GM21381 (cell line): Measurements from ENCODE around the gene CLEC4C.

Experiments
- ATAC-seq: cut with Tn5 transposase; IDR thresholded peaks from one replicate; pipeline ENCODE4 v1.9.1; 2021; ENCODE audit warnings: mild to moderate bottlenecking, moderate library complexity; ENCODE audit not compliant: unreplicated experiment

The CLEC4C gene

DNA sequence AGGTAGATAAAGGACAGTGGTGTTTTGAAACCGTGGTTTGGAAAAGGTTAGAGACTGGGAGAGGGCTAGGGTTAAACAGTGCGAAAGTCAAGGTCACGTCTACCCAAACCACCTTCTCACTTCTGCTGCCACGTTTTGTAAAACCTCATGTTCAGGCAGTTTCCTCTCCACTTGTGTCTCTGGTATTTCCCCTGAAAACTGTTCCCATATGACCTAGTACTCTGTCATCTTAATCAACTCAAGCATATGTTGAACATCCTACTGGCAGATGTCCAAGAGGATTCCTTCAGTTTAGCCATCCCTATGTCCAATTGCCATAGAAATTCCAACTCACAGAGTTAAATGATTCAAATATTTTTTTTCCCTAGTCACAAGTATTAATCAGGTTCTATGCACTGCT is 17.4 kb downstream of the CLEC4C start:
- no peak for ATAC-seq

DNA sequence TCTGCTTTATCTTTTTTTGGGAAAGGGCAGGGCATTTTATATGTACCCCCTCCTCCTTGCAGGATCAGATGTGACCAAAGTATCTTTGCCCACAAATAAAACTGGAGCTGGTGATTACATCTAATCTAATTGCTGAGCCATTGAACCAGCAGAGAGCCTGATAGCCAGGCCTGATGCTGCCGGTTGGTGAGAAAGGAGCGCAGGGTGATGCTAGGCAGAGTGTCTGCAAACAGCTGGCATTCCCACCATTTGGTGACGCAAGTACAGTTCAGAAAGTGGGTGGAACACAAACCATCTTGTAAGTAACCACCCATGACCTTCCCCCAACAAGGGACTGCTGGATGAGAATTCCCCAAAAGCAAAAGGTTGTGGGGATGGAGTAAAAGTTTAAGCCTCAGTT is 23.2 kb downstream of the CLEC4C start:
- ATAC-seq, result no peak

DNA sequence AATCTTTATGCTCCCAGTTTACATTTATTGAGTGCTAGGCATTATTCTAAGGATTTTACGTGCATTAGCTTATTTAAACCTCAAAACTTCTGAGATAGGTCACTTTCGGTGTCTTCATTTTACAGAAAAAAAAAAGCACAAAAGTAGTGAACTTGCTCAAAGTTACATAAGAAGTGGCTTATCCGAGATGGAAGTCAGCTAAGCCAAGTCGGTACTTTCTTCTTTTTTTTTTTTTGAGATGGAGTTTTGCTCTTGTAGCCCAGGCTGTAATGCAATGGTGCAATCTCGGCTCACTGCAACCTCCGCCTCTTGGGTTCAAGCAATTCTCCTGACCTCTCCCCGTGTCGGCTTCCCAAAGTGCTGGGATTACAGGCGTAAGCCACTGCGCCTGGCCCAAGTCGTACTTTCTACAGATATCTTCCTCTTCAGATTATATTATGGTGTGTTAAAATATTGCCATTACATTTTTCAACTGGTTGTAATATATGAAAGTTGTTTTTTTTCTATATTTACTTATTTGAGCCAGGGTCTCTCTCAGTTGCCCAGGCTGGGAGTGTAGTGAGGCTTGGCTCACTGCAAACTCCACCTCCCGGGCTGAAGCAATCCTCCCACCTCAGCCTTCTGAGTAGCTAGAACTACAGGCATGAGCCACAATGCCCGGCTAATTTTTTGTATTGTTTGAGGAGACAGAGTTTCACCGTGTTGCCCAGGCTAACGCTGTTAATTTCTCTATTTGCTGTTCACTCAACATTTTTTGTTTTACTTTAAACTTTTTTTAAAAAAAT is 27.0 kb downstream of the CLEC4C start:
- ATAC-seq, result no peak

DNA sequence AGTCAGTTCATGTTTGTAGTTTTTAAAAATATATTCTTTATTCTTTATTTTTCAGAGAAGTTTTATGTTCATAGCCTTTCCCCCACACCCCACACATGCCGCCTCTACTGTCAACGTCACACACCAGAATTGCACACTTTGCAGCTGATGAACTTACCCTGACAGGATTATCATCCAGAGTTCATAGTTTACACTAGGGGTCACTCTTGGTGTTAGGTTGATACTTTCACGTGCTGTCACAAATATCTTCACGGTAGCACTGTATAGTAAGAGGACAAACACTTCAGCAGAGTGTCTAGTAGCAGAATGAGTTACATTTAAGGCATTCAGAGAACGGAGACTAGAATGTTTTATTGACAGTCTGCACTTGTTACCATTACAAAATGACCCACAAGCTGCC is 30.8 kb downstream of the CLEC4C start:
- ATAC-seq, result no peak

DNA sequence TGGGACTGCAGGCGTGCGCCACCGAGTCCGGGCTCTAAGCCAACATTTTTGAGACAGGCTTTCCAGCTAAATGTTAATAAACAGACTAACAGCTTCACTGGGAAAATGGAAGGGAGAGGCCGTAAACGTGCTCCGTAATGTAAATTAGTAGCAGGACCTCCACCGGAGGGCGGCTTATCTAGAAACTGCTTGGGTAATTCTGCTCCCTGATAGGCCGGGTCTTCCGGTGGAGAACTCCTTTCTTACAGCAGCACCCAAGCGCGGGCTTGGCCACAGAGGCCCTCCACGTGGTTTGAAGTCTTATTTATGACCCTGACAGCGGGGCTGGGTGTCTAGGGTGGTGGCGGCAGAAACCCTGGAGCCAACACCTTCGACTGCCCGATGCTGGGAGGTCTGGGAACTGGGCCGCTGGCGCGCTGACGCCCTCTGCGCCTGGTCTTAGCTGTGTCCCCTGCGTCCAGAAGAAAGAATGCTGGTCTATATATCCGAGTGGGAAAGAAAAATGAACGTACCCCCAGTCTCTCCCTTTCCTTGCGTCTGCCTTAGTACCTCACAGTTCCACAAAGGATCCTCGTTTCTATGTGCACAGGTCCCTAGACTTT is 34.2 kb downstream of the CLEC4C start:
- no peak for ATAC-seq

DNA sequence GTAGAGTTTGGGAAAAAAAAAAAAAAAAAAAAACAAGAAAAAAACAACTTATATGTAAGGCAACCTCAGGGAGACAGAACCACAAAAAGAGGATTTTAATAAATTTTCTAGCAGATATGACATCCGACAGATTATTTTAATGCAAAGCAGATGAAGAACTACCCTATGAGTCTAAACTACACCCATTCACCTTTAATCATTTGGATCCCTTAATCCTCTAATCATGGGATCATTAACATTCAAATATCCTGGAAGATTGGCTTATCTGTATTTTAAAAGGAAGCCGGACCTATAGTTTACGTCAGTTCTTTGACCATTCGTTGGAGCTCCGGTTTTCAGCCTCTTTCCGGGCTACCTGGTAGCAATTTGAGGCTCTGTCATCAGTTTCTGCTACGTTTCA is 36.0 kb downstream of the CLEC4C start, which contains the start of gene DPPA3:
DPPA3 (plus strand) TSS at position 301 of the 400 bp plus-strand sequence. CDS start 138 bp downstream, outside the sequence.
- ATAC-seq, result no peak

DNA sequence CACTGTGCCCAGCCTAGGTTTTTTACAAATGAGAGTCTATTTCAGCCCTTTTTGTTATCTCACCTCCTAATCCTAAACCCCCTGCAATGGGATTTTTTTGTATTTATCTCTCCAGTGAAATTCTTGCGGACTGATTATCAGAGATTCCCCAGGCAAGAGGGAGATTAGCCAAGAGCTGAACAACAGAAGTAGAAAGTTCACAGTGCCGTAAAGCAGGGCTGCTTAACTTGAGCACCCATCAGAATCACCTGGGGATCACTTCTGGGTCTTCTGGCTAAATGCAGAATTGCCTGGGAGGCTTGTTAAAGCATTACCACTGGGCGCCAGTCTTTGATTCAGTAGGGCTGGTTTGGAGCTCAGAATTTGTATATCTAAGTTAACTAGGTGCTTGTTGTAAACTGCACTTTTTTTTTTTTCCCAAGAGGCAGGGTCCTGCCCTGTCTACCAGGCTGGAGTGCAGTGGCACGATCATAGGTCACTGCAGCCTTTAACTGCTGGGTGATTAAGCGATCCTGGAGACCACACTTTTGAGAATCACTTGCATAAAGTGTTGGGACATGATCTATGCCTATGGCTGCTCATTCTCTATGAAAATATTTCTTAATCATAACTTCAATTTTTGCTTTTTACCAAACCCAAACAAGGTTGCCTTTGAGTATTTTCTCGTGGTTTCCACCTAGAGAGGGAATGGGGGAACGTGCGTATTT is 37.1 kb downstream of the CLEC4C start:
- ATAC-seq, result no peak

DNA sequence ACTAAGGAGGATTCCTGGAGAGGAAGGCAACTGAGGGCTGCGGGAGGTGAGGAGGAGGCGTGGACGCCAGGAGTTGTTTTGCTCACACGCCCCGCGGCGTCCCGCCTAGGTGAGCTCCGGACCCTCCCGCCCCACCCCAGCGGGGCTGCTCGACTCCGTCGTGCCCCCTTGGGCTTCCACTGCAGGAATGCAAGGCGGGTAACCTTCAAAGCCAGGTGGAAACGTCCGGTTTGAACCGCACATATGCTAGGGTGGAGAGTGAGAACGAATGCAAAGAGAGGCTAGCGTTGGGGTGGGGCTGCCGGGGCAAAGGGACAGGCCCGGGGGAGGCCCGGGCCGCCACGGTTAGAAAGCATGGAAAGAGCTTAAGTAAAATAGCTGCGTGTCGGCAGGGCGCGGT is 41.3 kb downstream of the CLEC4C start:
- ATAC-seq, result no peak

DNA sequence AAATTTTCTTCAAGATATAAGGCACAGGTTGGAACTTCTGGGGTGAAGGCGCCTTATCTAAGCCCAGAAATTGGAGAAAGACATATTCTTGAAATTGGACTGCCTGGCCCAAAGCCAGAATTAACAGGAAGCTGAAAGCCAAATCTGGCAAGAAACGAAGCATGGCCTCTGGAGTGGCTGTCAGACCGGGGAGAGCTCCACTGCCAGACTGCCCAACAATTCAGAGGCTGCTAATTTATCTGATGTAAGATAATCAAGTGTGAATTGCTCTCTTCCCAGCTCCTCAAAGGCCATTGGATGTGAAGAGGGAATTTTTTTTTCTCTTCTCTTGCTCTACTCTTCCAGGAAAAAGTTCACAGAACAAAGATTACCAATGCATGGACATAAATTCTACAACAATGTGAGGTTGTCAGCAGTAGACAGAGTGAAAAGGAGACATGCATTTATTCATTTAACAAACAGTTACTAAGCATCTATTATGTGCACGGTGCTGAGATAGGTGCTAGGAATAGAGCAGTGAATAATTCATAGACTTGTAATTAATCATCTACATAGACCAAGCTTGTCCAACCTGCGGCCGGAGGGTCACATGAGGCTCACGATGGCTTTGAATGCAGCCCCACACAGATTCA is 51.5 kb downstream of the CLEC4C start, which contains the start of gene GDF3:
GDF3 (minus strand) TSS at position 210 of the 632 bp plus-strand sequence; CDS start at position 163, 47 bp downstream.
- ATAC-seq, result no peak

DNA sequence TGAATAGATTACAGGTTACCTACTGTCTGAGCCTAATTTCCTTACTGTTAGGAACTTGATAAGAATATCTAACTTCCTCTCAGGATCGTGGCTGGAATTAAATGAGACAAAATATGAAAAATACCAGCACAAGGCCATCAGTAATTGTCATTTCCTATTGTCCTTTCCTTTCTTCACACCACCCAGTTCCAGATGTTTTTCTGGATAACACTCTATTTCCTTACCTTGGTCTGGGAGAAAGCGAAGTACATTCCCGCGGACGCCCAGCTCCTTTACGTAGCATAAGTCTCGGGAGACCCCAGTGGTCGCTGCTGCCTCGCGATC is 52.0 kb downstream of the CLEC4C start:
- no peak for ATAC-seq

DNA sequence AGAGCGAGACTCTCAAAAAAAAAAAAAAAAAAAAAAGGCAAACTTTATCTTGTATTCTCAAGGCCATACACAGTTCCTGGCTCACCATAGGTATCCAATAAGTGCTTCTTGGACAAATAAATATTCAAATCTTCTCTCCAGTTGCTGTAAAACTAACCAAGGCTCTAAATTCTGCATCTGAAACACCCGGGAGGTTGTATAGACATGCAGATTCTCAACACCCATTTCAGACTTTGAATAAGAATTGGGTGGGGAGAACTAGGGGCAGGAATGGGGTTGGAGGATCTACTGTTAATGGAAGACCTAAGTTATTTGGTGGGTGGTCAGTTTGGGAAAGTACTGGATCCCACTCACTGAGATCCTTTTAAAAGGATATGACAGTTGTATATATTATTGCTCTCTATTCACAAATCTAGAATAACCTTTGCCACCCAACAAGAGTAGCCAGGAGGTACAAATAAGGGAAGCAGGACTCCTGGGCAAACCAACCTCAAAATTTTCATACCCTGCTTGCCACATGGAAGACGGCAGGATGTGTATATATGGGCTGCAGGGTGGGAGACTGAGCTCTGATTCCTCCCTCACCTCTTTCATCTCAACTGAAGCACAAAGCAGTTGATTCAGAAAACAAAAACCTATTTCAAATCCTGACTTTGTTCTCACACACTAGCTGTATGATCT is 52.5 kb downstream of the CLEC4C start:
- no peak for ATAC-seq

DNA sequence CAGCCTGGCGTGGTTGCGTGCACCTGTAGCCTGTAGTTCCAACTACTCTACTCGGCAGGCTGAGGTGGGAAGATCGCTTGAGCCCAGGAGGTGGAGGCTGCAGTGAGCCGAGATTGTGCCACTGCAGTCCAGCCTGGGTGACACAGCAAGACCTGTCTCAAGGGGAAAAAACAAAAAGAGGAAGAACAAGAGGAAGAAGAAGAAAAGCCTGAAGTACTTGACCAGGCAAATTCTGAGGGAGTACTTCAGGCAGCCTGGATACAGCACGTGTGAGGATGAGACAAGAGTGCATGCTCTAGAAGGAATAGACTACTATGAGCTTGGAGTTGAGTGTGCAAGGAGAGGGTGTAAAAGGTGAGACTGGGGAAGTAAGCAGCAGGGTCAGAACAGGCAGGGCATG is 53.4 kb downstream of the CLEC4C start:
- ATAC-seq, result no peak

DNA sequence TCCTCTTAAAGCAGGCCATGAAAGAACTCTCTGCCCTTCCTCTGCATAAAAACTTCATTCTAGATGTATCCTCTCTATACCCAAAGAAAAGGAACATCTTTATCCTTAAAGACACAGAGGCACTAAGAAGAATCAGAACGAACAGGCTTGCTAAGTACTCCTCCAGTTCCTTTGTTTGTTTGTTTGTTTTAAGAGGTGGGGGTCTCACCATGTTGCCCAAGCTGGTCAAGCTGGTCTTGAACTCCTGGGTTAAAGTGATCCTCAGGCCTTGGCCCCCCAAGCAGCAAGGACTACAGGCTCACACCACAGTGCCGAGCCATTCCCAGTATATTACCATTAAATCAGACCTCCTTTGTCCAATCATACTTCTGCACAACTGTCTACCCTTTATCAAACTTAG is 65.6 kb downstream of the CLEC4C start:
- ATAC-seq, result no peak
